Ishikawa (cell line): Measurements from ENCODE around the gene ZNF560.

Source experiments
- CEBPB ChIP-seq: IDR thresholded peaks from 2 replicates; pipeline ENCODE4 v1.6.1; 2012
- CREB1 ChIP-seq: IDR thresholded peaks from 2 replicates; pipeline ENCODE4 v1.6.1; 2012; ENCODE audit warnings: low read depth
- EGR1 ChIP-seq: IDR thresholded peaks from 2 replicates; pipeline ENCODE4 v1.6.1; 2012
- EP300 ChIP-seq: IDR thresholded peaks from 2 replicates; pipeline ENCODE4 v1.6.1; 2012; ENCODE audit warnings: borderline replicate concordance
- FOXM1 ChIP-seq: IDR thresholded peaks from 2 replicates; pipeline ENCODE4 v1.6.1; 2012; ENCODE audit warnings: low read depth, borderline replicate concordance
- NFIC ChIP-seq: IDR thresholded peaks from 2 replicates; pipeline ENCODE4 v1.6.1; 2012
- RAD21 ChIP-seq: IDR thresholded peaks from 2 replicates; pipeline ENCODE4 v1.6.1; 2012; ENCODE audit warnings: low read depth
- REST ChIP-seq: IDR thresholded peaks from 2 replicates; pipeline ENCODE4 v1.6.1; 2012; ENCODE audit warnings: low read depth, mild to moderate bottlenecking
- TAF1 ChIP-seq: IDR thresholded peaks from 2 replicates; pipeline ENCODE4 v1.6.1; 2012; ENCODE audit warnings: low read depth, mild to moderate bottlenecking
- TCF12 ChIP-seq: IDR thresholded peaks from 2 replicates; pipeline ENCODE4 v1.6.1; 2012; ENCODE audit warnings: low read depth
- TEAD4 ChIP-seq: IDR thresholded peaks from 2 replicates; pipeline ENCODE4 v1.6.1; 2012
- USF1 ChIP-seq: IDR thresholded peaks from 2 replicates; pipeline ENCODE4 v1.6.1; 2012
- YY1 ChIP-seq: IDR thresholded peaks from 2 replicates; pipeline ENCODE4 v1.6.1; 2012; ENCODE audit warnings: low read depth
- ZBTB7A ChIP-seq: IDR thresholded peaks from 2 replicates; pipeline ENCODE4 v1.6.1; 2012; ENCODE audit warnings: low read depth
- TF ChIP-seq, protein P1 (sequence below): IDR thresholded peaks from 2 replicates; pipeline ENCODE4 v1.6.1; 2012

ZNF560 gene

GRCh38 chr19:9487016-9487415 lies 11.4 kb downstream of the ZNF560 start:
- TF ChIP-seq ZBTB7A (no peak), RAD21 (no peak), TCF12 (no peak), EGR1 (no peak), YY1 (no peak), NFIC (no peak), CEBPB (no peak), CREB1 (no peak), TAF1 (no peak), USF1 (no peak), EP300 (no peak), FOXM1 (no peak), TEAD4 (no peak), REST (no peak)
- TF ChIP-seq, protein P1, sequence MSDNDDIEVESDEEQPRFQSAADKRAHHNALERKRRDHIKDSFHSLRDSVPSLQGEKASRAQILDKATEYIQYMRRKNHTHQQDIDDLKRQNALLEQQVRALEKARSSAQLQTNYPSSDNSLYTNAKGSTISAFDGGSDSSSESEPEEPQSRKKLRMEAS: no peak

GRCh38 chr19:9485140-9485539 lies 13.3 kb downstream of the ZNF560 start:
- TF ChIP-seq EP300 (no peak), EGR1 (no peak), USF1 (no peak), YY1 (no peak), NFIC (no peak), ZBTB7A (no peak), TEAD4 (no peak), FOXM1 (no peak), TCF12 (no peak), REST (no peak), RAD21 (no peak), TAF1 (no peak), CREB1 (no peak), CEBPB (no peak)
- TF ChIP-seq, protein P1: no peak

DNA sequence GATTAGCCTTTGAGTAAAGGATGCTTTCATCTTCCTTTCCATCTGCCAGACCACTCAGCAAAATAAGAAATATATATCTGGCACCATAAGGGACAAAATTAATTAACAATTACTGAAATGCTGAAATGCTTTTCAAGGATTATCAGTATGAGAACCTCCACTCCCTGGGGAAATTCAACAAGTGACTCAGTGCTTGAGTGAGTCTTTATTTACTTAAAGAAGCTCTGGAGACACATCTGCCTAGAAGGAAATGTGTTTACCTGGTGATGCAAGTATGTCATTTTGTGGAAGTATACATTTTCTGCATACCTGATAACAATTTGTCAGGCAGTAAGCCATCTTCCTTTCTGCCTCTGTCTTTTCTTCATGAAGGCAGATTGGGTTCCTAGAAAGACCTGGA lies 23.4 kb downstream of the ZNF560 start:
- TF ChIP-seq REST: no peak
- TF ChIP-seq TAF1: no peak
- no peak for TF ChIP-seq FOXM1
- no peak for TF ChIP-seq USF1
- no peak for TF ChIP-seq TCF12
- no peak for TF ChIP-seq CEBPB
- no peak for TF ChIP-seq YY1
- TF ChIP-seq EP300: no peak
- TF ChIP-seq RAD21: no peak
- no peak for TF ChIP-seq CREB1
- TF ChIP-seq, protein P1: no peak

DNA sequence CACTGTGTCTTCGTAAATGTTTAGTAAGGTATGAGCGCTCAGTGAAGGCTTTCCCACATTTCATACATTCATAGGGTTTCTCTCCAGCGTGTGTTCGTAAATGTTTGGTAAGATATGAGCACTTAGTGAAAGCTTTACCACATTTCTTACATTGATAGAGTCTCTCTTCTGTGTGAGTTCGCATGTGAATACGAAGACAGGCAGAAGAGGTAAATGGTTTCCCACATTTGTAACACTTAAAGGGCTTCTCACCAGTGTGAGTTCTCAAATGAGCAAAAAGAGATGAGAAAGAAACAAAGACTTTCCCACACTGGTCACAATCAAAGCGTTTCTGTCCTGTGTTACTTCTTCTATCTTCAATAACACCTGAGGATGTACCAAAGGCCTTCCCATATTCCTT lies 31.3 kb downstream of the ZNF560 start:
- TF ChIP-seq NFIC: no peak
- no peak for TF ChIP-seq USF1
- TF ChIP-seq REST: no peak
- TF ChIP-seq TEAD4: no peak
- TF ChIP-seq YY1: no peak
- no peak for TF ChIP-seq RAD21
